Kidney epithelial cell (primary cell): ENCODE results near the gene SNX22. TPM values are rescaled to one million over a fixed set of nuclear protein-coding genes. Genes with fewer than 3 reads are reported as not detected.

Source experiments
- DNase-seq: peaks from one replicate; pipeline ENCODE4 v3.0.0-alpha.2; 2010; ENCODE audit warnings: low read depth
- H3K27me3 ChIP-seq: 2 replicates; pipeline ENCODE4 v1.6.0; 2011; ENCODE audit warnings: low read length; ENCODE audit not compliant: control insufficient read depth, insufficient read depth
- H3K36me3 ChIP-seq: 2 replicates; pipeline ENCODE4 v1.5.1; 2011; ENCODE audit warnings: low read length; ENCODE audit not compliant: control insufficient read depth, insufficient read depth
- H3K4me3 ChIP-seq: 2 replicates; pipeline ENCODE4 v1.5.1; 2011; ENCODE audit warnings: low read depth, mild to moderate bottlenecking, control low read depth, low read length
- total RNA-seq: library from RNA; depleted of rRNA; stranded (reverse); fragments of >200 nt; gene quantifications from 2 replicates; pipeline ENCODE4 v1.2.3, GENCODE V29; 2015
- TF ChIP-seq, protein P1 (sequence below): IDR thresholded peaks from 2 replicates; pipeline ENCODE4 v1.5.1; 2011; ENCODE audit warnings: mild to moderate bottlenecking, moderate library complexity, low read length, control low read depth, inconsistent platforms; ENCODE audit not compliant: insufficient read depth, poor library complexity, severe bottlenecking

The SNX22 gene
- total RNA-seq, 1 donor from 2014 or later, result 1.0 TPM

DNA sequence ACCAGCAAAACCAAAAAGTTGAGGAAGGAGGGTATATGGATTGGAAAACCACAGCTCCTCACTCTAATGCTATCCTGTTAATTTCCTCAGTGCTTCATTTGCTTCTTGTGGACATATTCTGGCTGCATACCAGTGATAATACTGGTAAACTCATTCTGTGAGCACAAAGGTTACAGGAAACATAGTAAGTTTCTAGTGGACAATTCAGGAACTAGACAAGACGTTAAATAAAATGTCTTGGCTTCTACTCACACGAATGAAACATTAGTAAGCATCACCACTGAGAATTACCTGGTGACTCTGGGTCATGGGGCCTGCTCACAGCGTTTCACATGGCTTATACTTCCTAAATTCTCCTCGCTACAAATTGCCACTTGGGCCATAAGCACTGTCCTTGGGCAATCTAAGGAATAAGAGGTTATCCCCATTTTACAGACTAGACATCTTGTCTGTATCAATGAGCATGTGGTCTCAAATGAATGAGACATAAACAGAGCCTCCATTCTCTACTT lies 31.4 kb downstream of the SNX22 start:
- Histone ChIP-seq H3K36me3 (no peaks in the 10 kb centered on the region), H3K27me3 (no peaks in the 10 kb centered on the region), H3K4me3 (no peak overlapping the region)
- no peak for DNase-seq
- TF ChIP-seq, protein P1, sequence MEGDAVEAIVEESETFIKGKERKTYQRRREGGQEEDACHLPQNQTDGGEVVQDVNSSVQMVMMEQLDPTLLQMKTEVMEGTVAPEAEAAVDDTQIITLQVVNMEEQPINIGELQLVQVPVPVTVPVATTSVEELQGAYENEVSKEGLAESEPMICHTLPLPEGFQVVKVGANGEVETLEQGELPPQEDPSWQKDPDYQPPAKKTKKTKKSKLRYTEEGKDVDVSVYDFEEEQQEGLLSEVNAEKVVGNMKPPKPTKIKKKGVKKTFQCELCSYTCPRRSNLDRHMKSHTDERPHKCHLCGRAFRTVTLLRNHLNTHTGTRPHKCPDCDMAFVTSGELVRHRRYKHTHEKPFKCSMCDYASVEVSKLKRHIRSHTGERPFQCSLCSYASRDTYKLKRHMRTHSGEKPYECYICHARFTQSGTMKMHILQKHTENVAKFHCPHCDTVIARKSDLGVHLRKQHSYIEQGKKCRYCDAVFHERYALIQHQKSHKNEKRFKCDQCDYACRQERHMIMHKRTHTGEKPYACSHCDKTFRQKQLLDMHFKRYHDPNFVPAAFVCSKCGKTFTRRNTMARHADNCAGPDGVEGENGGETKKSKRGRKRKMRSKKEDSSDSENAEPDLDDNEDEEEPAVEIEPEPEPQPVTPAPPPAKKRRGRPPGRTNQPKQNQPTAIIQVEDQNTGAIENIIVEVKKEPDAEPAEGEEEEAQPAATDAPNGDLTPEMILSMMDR, result no peak

DNA sequence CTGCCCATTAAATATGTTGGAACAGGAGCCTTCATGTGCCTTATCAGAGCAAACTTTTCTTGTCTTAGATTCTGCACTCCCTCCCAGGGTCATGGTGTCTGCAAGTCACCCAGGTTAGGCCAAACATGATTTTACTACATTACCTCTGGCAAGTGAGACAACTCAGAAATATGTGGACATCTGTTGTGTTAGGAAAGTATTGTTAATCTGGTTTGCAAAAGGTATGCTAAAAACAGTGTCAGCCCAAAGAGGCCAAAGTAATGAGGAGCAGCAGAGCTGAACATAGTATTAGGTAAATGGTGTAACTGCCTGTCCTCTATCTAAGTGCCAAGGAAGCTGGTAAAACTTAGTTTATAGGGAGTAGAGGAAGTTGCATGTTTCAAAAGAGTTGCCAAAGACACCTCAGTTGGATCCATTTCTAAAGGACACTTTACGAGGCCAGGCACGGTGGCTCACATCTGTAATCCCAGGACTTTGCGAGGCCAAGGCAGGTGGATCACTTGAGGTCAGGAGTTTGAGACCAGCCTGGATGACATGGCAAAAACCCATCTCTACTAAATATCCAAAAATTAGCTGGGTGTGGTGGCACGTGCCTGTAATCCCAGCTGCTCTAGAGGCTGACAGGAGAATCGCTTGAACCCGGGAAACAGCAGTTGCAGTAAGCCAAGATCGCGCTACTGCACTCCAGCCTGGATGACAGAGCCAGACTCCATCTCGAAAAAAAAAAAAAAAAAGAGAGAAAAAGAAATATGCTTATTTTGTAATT lies 33.8 kb downstream of the SNX22 start:
- Histone ChIP-seq H3K4me3 (no peak overlapping the region), H3K36me3 (no peaks in the 10 kb centered on the region), H3K27me3 (no peaks in the 10 kb centered on the region)
- DNase-seq, result no peak
- TF ChIP-seq, protein P1, result no peak

DNA sequence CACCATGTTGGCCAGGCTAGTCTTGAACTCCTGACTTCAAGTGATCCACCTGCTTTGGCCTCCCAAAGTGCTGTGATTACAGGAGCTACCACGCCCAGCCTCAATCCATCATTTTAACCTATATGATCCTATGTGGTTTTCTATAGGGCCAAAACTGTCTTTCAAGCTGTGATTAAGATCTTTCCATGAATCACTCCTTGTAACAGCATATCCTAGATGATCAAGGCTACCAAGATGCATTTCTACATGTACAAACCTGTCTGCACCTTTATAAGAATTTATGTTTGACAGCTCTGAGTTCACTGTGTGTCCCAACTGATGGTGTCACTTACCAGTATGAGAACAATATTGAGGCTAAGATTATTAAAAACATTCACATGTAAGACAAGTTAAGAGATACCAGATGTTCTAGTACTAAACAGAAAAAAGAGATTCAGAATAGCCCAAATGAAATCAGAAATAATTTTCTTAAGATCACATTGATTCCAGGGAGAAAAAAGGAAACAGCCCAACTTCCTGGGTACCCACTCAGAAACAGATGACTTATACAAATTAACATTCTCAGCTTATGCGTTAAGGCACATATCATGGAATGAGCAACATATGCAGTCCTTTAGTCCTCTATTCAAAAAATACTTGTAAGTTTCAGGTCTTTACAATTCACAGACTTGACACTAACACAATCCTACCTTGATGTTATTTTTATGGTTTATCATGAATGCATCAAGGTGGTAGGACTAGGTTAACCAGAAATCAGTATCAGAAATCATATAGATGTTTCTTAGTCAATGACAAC lies 36.1 kb downstream of the SNX22 start:
- TF ChIP-seq, protein P1, result no peak
- H3K4me3 ChIP-seq, result no peak overlapping the region

DNA sequence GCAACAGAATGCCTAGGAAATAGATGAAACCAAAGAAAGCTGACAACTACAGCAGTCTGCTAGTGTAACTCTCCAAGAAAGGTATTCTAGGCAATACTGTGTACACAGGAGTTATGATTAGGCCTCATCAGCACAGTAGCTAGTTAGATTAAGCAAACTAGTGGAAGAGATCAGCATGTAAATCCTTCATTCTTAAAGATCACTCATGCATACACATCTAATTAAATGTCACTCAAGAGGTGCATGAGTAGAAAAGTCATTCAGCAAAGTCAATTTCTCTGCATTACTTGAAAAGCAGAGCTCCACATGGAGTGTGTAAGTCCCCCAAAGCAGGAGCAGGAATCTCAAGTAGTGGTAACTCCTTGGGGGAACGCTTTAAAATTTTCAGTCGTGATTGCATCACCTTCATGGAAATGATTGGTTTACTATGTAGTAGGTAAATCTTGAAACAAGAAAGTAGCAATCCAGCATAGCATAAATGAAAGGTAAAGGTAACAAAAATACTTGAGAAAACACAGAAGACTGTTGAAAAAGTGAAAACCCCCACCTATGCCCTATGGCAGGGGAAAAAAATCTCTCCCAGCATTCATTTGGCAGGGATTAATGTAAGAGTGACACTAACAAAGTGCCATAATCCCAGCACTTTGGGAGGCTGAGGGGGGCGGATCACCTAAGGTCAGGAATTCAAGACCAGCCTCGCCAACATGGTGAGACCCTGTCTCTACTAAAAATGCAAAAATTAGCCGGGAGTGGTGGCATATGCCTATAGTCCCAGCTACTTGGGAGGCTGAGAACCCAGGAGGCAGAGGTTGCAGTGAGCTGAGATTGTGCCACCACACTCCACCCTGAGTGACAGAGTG lies 40.7 kb downstream of the SNX22 start:
- TF ChIP-seq, protein P1, result no peak
- DNase-seq, result no peak
- H3K36me3 ChIP-seq, result no peaks in the 10 kb centered on the region
- no peak overlapping the region for H3K4me3 ChIP-seq
- no peaks in the 10 kb centered on the region for H3K27me3 ChIP-seq

More for the DNA sequence above, 36.1 kb downstream of the SNX22 start:
- no peak for DNase-seq
- Histone ChIP-seq H3K27me3 (no peaks in the 10 kb centered on the region), H3K36me3 (no peaks in the 10 kb centered on the region)

DNA sequence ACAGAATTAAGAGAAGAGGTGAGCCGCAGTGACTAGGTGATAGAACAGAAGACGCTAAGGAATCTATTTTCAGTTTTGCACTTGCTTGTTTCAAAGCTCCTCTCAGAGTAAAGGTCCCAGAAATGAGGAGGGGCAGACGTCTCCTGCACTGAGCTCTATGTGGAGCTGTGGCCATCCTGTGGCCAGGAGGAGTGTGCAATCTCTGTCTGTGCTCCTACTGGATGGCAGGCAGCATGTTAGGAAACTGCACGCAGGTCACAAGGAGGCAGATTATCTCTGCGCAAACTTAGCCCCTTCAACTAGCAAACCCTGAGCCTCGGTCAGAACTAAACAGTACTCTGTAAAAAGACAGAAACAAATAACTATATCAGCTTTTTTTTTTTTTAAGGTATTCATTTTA lies 42.4 kb downstream of the SNX22 start:
- DNase-seq, result no peak
- Histone ChIP-seq H3K36me3 (no peaks in the 10 kb centered on the region), H3K27me3 (no peaks in the 10 kb centered on the region)

More for the DNA sequence above, 42.4 kb downstream of the SNX22 start:
- no peak overlapping the region for H3K4me3 ChIP-seq
- TF ChIP-seq, protein P1, result no peak
